K562 (cell line): ENCODE measurements around the gene LIMS1. TPM values are rescaled to one million over a fixed set of nuclear protein-coding genes. Genes with fewer than 3 reads are reported as not detected.
A peak's percentile ranks its signal among the peaks of the same experiment; 100 is the strongest.

Experiments
- ARNT ChIP-seq, 2 experiments: fragments of 450-650 bp; IDR thresholded peaks; 2 replicates each; pipeline ENCODE4 v1.6.1; 2016; ENCODE audit warnings: mild to moderate bottlenecking in 1 of 2
- ETV1 ChIP-seq: fragments of 450-650 bp; conservative IDR thresholded peaks from 2 replicates; pipeline ENCODE4 v1.6.1; 2016; ENCODE audit warnings: missing genetic modification characterization, control low read depth, low read depth, missing compliant biosample characterization
- ETV6 ChIP-seq, 3 experiments: fragments of 150-350 bp in 1 of 3; sonication (generic) in 1 of 3; formaldehyde crosslinking in 1 of 3; IDR thresholded peaks; 2 replicates each; pipeline versions ENCODE4 v1.6.1 to v1.8.0; 2014 to 2022; ENCODE audit warnings: borderline replicate concordance in 2 of 3, low read depth in 2 of 3, antibody characterized with exemption in 1 of 3, low read length in 1 of 3, mild to moderate bottlenecking in 1 of 3, missing genetic modification reagents in 1 of 3
- GABPB2 ChIP-seq: fragments of 250-450 bp; sonication (Bioruptor Pico); conservative IDR thresholded peaks from 2 replicates; pipeline ENCODE4 v1.5.1; 2021; ENCODE audit warnings: mild to moderate bottlenecking
- MBD2 ChIP-seq: sonication (generic); IDR thresholded peaks from 2 replicates; pipeline ENCODE4 v1.6.1; 2016; ENCODE audit warnings: low read depth, borderline replicate concordance
- MTA1 ChIP-seq: fragments of 450-650 bp; IDR thresholded peaks from 2 replicates; pipeline ENCODE4 v1.6.1; 2017; ENCODE audit warnings: borderline replicate concordance
- NR4A1 ChIP-seq, 2 experiments: fragments of 250-450 bp in 1 of 2; fragments of 450-650 bp in 1 of 2; sonication (Bioruptor Pico) in 1 of 2; IDR thresholded peaks; 2 replicates each; pipeline versions ENCODE4 v1.4.0 to v1.6.1; 2016 to 2020; ENCODE audit warnings: mild to moderate bottlenecking in 2 of 2, missing compliant biosample characterization in 1 of 2, missing genetic modification characterization in 1 of 2, moderate library complexity in 1 of 2
- ZNF586 ChIP-seq: fragments of 450-650 bp; formaldehyde crosslinking; conservative IDR thresholded peaks from 2 replicates; pipeline ENCODE4 v1.4.0; 2020; ENCODE audit warnings: mild to moderate bottlenecking, moderate library complexity
- polyA plus RNA-seq, 8 experiments: library from polyadenylated mRNA; depleted of rRNA in 4 of 8; stranded (reverse) in 5 of 8; unstranded in 3 of 8; fragments of >200 nt; fragmentation: Nextera tagmentation in 2 of 8; fragmentation: Illumina TruSeq in 1 of 8; extraction: Ambion mirVana in 2 of 8; extraction: Trizol in 1 of 8; gene quantifications; 2 replicates each; pipeline versions ENCODE4 v1.2.1 to v1.2.3, GENCODE V29; 2011 to 2014; ENCODE audit warnings: inconsistent platforms in 1 of 8, missing spikeins in 1 of 8
- total RNA-seq, 7 experiments: library from RNA; depleted of rRNA in 6 of 7; stranded (reverse); fragments of >200 nt in 6 of 7; fragmentation: Illumina TruSeq in 2 of 7; extraction: Trizol in 2 of 7; gene quantifications; 2 replicates each; pipeline versions ENCODE4 v1.2.1 to v1.2.3, GENCODE V29; 2011 to 2021; ENCODE audit warnings: low replicate concordance in 1 of 7
- TF ChIP-seq, protein P1 (sequence below): sonication (generic); formaldehyde crosslinking; IDR thresholded peaks from 2 replicates; pipeline ENCODE4 v1.8.1; 2023; ENCODE audit warnings: mild to moderate bottlenecking, missing genetic modification reagents
- TF ChIP-seq, protein P2 (sequence below): fragments of 200-800 bp; sonication (Bioruptor generic); IDR thresholded peaks from 2 replicates; pipeline ENCODE4 v1.6.1; 2017; ENCODE audit warnings: missing genetic modification characterization, missing compliant biosample characterization
- TF ChIP-seq, protein P3 (sequence below), 2 experiments: fragments of 450-650 bp in 1 of 2; sonication (generic) in 1 of 2; formaldehyde crosslinking in 1 of 2; IDR thresholded peaks; 2 replicates each; pipeline versions ENCODE4 v1.7.1 to v1.9.0; 2016 to 2022; ENCODE audit warnings: inconsistent platforms in 1 of 2, mild to moderate bottlenecking in 1 of 2, missing genetic modification reagents in 1 of 2
- TF ChIP-seq, protein P4 (sequence below): fragments of 450-650 bp; IDR thresholded peaks from 2 replicates; pipeline ENCODE4 v1.6.1; 2014; ENCODE audit warnings: low read depth, mild to moderate bottlenecking, moderate library complexity, borderline replicate concordance

LIMS1 gene
- total and polyA plus RNA-seq, 9 of the 15 experiments (the other 6 are each of a cell fraction or from before 2014, with no cell fraction given), result 52.8 to 134 (median 81.0) TPM

DNA sequence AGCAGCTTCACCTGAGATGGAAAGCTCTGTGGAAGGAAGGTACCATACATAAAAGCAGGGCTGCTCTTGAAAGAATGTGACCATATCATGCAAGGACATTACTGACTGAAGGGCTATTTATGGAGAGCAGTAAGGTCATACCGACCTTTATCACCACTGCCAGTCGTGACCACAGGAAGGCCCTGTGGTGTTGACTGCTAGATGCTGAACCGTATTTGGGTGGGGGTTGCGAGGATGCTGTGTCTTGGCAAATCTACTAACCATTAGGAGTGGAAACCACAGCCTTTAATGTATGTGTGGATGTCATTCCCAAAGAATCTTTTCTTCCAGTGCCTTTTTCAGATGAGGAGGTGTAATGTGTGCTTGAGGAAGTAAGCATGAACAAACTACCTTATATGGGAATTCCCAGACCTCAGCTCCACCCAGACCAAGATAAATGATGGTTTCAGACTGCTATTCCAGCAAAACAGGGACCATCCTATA is 60.8 kb downstream of the LIMS1 start (continued):
- TF ChIP-seq ARNT (IDR thresholded peaks at IDR 0.05), result peak; percentile 91 to 93
- TF ChIP-seq, protein P1, sequence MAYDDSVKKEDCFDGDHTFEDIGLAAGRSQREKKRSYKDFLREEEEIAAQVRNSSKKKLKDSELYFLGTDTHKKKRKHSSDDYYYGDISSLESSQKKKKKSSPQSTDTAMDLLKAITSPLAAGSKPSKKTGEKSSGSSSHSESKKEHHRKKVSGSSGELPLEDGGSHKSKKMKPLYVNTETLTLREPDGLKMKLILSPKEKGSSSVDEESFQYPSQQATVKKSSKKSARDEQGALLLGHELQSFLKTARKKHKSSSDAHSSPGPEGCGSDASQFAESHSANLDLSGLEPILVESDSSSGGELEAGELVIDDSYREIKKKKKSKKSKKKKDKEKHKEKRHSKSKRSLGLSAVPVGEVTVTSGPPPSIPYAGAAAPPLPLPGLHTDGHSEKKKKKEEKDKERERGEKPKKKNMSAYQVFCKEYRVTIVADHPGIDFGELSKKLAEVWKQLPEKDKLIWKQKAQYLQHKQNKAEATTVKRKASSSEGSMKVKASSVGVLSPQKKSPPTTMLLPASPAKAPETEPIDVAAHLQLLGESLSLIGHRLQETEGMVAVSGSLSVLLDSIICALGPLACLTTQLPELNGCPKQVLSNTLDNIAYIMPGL (CRISPR knock-in tag), result no peak
- TF ChIP-seq NR4A1 (CRISPR knock-in tag; IDR thresholded peaks at IDR 0.05), result no peak
- peak; percentile 77 for TF ChIP-seq NR4A1 (tag; IDR thresholded peaks at IDR 0.05)
- no peak for TF ChIP-seq GABPB2 (CRISPR knock-in tag)
- TF ChIP-seq ZNF586, result no peak
- peak; percentile 98 for TF ChIP-seq ETV1
- TF ChIP-seq ETV6 (IDR thresholded peaks at IDR 0.05; ENCODE audit: borderline replicate concordance in 1 of 2, low read depth in 2 of 2, low read length in 1 of 2), result peak in 1 of 2 experiments; percentile 49; a peak in 1 of 4 replicates
- no peak for TF ChIP-seq ETV6 (CRISPR knock-in tag; IDR thresholded peaks at IDR 0.05; ENCODE audit: borderline replicate concordance)
- peak; percentile 82; the same call in 1 of the 2 replicates for TF ChIP-seq MTA1
- TF ChIP-seq, protein P2, sequence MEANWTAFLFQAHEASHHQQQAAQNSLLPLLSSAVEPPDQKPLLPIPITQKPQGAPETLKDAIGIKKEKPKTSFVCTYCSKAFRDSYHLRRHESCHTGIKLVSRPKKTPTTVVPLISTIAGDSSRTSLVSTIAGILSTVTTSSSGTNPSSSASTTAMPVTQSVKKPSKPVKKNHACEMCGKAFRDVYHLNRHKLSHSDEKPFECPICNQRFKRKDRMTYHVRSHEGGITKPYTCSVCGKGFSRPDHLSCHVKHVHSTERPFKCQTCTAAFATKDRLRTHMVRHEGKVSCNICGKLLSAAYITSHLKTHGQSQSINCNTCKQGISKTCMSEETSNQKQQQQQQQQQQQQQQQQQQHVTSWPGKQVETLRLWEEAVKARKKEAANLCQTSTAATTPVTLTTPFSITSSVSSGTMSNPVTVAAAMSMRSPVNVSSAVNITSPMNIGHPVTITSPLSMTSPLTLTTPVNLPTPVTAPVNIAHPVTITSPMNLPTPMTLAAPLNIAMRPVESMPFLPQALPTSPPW (CRISPR knock-in tag), result peak; percentile 74
- TF ChIP-seq MBD2, result peak; percentile 92
- TF ChIP-seq, protein P3, sequence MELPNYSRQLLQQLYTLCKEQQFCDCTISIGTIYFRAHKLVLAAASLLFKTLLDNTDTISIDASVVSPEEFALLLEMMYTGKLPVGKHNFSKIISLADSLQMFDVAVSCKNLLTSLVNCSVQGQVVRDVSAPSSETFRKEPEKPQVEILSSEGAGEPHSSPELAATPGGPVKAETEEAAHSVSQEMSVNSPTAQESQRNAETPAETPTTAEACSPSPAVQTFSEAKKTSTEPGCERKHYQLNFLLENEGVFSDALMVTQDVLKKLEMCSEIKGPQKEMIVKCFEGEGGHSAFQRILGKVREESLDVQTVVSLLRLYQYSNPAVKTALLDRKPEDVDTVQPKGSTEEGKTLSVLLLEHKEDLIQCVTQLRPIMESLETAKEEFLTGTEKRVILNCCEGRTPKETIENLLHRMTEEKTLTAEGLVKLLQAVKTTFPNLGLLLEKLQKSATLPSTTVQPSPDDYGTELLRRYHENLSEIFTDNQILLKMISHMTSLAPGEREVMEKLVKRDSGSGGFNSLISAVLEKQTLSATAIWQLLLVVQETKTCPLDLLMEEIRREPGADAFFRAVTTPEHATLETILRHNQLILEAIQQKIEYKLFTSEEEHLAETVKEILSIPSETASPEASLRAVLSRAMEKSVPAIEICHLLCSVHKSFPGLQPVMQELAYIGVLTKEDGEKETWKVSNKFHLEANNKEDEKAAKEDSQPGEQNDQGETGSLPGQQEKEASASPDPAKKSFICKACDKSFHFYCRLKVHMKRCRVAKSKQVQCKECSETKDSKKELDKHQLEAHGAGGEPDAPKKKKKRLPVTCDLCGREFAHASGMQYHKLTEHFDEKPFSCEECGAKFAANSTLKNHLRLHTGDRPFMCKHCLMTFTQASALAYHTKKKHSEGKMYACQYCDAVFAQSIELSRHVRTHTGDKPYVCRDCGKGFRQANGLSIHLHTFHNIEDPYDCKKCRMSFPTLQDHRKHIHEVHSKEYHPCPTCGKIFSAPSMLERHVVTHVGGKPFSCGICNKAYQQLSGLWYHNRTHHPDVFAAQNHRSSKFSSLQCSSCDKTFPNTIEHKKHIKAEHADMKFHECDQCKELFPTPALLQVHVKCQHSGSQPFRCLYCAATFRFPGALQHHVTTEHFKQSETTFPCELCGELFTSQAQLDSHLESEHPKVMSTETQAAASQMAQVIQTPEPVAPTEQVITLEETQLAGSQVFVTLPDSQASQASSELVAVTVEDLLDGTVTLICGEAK (IDR thresholded peaks at IDR 0.05), result no peak
- TF ChIP-seq, protein P3 (CRISPR knock-in tag; IDR thresholded peaks at IDR 0.05), result no peak
- TF ChIP-seq, protein P4, sequence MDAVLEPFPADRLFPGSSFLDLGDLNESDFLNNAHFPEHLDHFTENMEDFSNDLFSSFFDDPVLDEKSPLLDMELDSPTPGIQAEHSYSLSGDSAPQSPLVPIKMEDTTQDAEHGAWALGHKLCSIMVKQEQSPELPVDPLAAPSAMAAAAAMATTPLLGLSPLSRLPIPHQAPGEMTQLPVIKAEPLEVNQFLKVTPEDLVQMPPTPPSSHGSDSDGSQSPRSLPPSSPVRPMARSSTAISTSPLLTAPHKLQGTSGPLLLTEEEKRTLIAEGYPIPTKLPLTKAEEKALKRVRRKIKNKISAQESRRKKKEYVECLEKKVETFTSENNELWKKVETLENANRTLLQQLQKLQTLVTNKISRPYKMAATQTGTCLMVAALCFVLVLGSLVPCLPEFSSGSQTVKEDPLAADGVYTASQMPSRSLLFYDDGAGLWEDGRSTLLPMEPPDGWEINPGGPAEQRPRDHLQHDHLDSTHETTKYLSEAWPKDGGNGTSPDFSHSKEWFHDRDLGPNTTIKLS, result no peak
